GM19397 (cell line): Measurements from ENCODE around the gene PPP2R2B.

Experiments used
- ATAC-seq: cut with Tn5 transposase; IDR thresholded peaks from one replicate; pipeline ENCODE4 v1.9.1; 2021; ENCODE audit warnings: mild to moderate bottlenecking, moderate library complexity; ENCODE audit not compliant: unreplicated experiment

PPP2R2B gene

DNA sequence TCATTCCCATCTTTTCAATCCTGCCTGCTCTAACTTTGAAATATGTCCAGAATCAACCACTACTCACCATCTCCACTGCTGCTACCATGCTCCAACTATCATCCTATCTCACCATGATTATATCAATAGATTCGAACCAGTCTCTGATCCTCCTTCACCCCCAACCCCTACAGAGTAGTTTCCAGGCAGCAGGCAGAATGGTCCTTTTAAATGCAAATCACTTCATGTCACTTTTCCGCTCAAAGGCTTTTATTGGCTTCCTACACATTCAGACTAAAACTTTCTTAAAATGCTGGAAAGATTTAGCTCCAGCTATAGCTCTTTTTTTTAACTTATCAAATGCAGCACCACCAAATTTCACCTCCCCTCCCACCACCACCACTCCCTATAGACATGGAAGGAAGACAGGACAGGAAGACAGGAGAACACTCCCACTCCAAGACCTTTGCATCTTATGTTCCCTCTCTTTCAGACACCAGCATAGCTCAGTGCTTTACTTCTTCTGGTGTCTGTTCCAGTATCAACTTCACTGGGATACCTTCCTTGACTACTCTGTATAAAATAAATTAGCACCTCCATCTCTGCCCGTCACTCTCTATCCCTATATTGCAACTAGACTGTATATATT lies 9.9 kb upstream of the PPP2R2B start:
- no peak for ATAC-seq

- ATAC-seq, result no peak
Measured at GRCh38 chr5:146884066-146884626, 5.6 kb upstream of the PPP2R2B start.

- ATAC-seq, result no peak
Measured at GRCh38 chr5:146883511-146883910, 5.0 kb upstream of the PPP2R2B start.

GRCh38 chr5:146880966-146881365 lies 2.4 kb upstream of the PPP2R2B start:
- no peak for ATAC-seq

GRCh38 chr5:146877783-146878475 lies 628 bp downstream of the PPP2R2B start:
- peak; percentile 35 for ATAC-seq

GRCh38 chr5:146877178-146877681 lies 1.3 kb downstream of the PPP2R2B start:
- ATAC-seq, result peak; percentile 38

DNA sequence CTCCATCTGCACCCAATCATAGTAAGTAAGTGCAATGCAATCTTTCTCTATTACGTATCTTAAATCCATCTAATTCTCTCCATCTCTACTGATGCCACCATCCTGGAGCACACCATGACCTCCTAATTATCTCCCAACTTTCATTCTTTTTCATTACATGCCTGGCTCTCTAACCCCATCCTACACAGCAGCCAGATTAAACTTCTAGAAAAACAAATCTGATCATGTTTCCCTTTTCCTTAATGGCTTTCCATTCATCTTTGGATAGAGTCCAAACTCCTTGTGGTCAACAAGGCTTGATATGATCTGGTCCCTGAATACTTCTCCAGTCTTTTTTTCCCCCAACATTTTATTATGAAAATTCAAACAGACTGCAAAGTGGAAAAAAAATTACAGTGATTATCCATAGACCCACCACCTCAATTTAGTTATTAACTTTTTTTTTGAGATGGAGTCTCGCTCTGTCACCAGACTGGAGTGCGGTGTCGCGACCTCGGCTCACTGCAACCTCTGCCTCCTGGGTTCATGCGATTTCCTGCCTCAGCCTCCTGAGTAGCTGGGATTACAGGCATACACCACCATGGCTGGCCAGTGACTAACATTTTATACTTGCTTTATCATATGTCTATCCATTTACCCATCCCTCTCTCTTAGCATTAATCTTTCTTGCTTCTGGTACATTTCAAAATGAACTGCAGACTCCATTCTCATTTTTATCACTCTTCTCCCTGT lies 5.2 kb downstream of the PPP2R2B start:
- ATAC-seq, result no peak

- no peak for ATAC-seq
Measured at GRCh38 chr5:146872188-146872587, 6.4 kb downstream of the PPP2R2B start.

- no peak for ATAC-seq
Measured at GRCh38 chr5:146867996-146868708, 10.4 kb downstream of the PPP2R2B start.

GRCh38 chr5:146866263-146866662 lies 12.3 kb downstream of the PPP2R2B start:
- no peak for ATAC-seq

DNA sequence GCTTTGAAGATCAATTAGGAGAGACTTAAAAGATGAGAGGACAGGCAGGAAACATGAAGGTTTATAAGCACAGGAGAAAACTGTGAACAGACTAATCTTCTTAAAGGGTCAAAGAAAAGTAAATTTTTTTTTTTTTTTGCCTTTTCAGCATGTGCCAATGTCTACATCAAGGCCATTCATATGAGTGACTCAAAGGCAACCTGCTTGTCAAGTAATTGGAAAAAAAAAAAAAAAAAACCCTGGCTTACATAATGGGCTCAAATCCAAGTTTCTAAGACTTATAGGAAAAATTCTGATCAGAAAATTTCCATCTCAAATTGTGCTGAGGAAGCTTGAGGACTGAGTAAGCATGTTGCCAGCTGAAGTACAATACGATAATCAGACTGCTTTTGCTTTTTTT lies 15.9 kb downstream of the PPP2R2B start:
- ATAC-seq, result no peak

- ATAC-seq, result no peak
Measured at GRCh38 chr5:146860213-146860893, 18.2 kb downstream of the PPP2R2B start.

DNA sequence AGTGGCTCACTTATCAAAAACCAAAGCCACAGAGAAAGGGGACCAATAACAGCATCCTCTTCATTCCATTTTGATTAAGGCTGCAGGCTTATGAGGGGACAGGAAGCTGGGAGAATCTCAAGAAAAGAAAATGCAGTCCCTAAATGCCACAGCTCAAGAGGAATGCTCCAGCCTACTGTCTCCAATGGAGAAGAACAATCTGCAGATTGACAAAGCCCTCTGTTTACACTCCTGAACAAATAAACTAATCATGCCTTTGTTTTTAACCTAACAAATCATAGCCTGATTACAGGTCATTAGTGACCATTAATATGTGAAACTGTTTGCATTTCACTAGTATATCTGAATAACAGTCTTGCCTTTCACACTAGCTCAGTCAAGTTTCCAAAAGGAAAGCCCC lies 26.5 kb downstream of the PPP2R2B start:
- no peak for ATAC-seq

DNA sequence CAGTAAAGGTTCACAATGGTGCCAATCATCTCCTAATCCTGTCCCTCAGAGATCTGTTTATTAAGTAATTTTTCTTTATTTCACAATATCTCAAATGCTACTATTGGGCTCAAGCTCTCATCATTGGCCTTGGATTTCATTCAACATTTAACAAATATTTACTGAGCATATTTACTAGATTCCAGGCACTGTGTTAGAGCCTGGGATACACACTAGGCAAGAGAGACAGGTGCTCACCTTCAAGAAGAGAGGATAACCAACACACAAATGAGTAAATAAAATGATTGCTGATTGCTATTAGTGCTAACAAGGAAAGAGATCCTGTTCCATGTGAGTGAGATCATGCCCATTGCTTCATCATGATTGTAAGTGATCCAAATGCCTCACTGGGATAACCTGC lies 27.4 kb downstream of the PPP2R2B start:
- ATAC-seq, result no peak

DNA sequence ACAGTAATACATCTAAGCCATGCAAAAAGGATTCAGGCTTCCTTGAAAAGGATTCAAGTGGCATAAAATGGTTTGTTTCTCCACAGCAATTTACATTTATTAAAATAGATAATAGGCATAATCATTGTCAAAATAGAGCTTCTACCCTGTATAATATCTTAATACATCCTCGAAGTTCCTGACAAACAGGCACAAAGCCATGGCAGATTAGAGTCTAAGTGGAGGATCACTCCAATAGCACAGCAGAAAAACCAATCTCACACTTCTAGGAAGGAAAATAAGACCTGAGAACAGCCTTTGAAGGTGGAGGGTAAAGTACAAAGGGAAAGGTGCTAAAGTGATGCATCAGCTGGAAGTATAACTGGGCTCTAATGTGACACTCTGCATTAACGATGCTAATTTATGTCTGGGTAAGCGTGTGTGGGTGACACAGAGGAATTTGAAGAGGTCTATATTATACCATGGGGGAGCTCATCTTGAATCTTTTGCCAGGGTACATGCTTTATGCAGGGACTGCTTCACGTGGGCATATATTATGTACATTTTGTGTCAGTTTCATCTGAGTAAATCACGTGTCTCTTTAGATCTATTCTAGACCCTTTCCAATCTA lies 28.8 kb downstream of the PPP2R2B start:
- no peak for ATAC-seq

GRCh38 chr5:146848133-146848532 lies 30.4 kb downstream of the PPP2R2B start:
- ATAC-seq, result no peak

- no peak for ATAC-seq
Measured at GRCh38 chr5:146840016-146840415, 38.5 kb downstream of the PPP2R2B start.

GRCh38 chr5:146836226-146836842 lies 42.2 kb downstream of the PPP2R2B start:
- ATAC-seq, result no peak

- ATAC-seq, result no peak
Measured at GRCh38 chr5:146832985-146833732, 45.4 kb downstream of the PPP2R2B start.
